Measurements from ENCODE around the gene PRDX5.

The PRDX5 gene

DNA sequence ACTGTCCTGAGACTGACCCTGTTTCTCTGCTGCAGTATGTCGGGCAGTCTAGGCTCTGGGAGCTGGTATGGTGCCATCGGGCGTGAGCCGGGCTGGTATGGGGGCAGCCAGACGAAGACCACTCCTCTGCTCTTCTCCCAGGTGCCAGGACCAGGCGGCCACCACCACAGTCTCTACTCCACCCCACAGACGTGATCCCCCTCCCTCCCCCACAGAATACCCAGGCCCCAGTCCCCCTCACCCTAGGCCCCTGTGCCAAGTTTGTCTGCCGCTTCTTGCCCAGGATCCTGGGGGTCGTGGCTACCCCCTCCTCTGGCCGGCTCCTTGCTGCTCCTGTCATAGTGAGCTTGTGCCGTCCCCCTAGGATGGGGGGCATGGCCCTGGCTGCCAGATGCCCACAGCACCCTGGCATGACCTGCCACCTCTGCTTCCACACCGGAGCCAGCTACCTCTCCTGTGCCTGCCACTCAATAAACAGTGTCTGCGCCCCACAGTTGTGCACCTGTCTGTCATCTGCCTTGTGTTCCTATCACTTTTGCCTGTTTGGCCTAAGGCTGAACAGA, 28.8 kb upstream of the PRDX5 start:
- CTCF ChIA-PET, result interaction anchor here (0.6 to 1.7 kb wide), 6 partner anchors 8 to 66 kb away, joined by 3 to 11 read pairs (median 6); no protein-coding TSS in a partner anchor

DNA sequence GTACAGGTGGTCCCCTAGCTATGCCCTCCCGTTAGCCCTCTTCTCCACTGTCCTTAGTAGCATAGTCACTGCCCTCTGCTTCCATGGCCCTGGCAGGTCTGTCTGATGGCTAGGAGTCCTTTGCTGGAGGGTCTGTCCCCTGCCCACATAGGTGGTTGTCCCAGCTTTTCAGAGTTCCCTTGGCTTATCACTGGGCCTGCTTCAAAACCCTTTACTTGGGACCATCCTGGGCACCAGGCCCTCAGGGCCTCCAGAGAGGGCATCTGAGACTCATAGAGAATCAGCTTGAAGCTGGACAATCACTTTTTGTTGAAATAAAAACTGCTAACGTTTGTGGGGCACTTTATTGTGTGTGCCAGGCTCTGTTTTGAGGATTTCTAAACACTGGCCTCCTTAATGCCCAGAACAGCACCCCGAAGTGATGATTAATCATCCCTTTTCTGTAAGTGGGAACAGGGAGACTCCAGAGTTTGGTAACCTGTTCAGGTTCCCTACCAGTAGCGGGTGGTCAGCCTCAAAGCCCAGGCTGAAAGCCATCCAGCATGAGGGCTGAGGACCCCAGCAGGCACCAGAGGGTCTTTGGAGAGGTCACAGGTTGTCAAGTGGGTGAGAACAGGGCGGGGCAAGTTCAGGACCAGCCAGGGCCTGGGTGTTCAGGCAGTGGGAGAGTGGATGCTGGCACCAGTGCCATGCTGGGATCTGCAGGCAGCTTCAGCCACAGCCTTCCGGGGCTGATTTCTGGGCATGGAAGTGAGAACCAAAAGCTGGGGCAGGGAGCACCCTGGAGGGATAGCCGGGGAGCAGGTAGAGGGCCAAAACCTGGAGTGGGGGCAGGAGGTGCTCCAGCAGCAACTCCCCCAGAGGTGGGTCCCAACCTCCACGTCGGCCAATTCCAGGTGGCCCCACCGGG, 27.3 kb upstream of the PRDX5 start:
- H3K36me3 ChIP-seq (ENCODE audit: control insufficient read depth in 2 of 2, insufficient read depth in 1 of 2, low read length in 2 of 2), result peaks cover 0 to 24% of the 10 kb centered on the region in 2 experiments; a peak in 1 of 3 replicates
- no peak overlapping the region for H3K4me3 ChIP-seq (ENCODE audit: low read depth, low read length)
- no peaks in the 10 kb centered on the region for H3K9me3 ChIP-seq (ENCODE audit: control insufficient read depth, insufficient read depth, low read depth, low read length)
- no peaks in the 10 kb centered on the region for H3K4me1 ChIP-seq (ENCODE audit: control insufficient read depth, insufficient read depth, low read length)
- ChIA-PET CTCF (interaction anchor here (1.1 to 1.7 kb wide), 4 partner anchors 11 to 64 kb away, joined by 3 to 11 read pairs (median 8); no protein-coding TSS in a partner anchor), POLR2A (interaction anchor here (0.6 kb wide), 1 partner anchor 669 kb away, joined by 4 read pairs; no protein-coding TSS in a partner anchor)
- TF ChIP-seq SP2 (tag by site-specific recombination; IDR thresholded peaks at IDR 0.05), result peak; percentile 19; the same call in 1 of the 2 replicates
- TF ChIP-seq ZNF23 (tag by site-specific recombination; IDR thresholded peaks at IDR 0.05; ENCODE audit: borderline replicate concordance), result no peak
- H3K27ac ChIP-seq (ENCODE audit: extremely low read depth, low read depth, low read length), result no peak overlapping the region

More for the DNA sequence above, 28.8 kb upstream of the PRDX5 start:
- Histone ChIP-seq H3K4me3 (ENCODE audit: low read depth, low read length) (no peak overlapping the region), H3K4me1 (ENCODE audit: control insufficient read depth, insufficient read depth, low read length) (no peaks in the 10 kb centered on the region; the same call in 1 of the 2 replicates), H3K9me3 (ENCODE audit: control insufficient read depth, insufficient read depth, low read depth, low read length) (no peaks in the 10 kb centered on the region), H3K36me3 (ENCODE audit: control insufficient read depth in 2 of 2, insufficient read depth in 1 of 2, low read length in 2 of 2) (peaks cover 0 to 24% of the 10 kb centered on the region in 2 experiments; a peak in 1 of 3 replicates), H3K27ac (ENCODE audit: extremely low read depth, low read depth, low read length) (no peak overlapping the region)
- TF ChIP-seq REPIN1 (tag by site-specific recombination; IDR thresholded peaks at IDR 0.05; ENCODE audit: low read depth), result no peak
- TF ChIP-seq, protein P1, sequence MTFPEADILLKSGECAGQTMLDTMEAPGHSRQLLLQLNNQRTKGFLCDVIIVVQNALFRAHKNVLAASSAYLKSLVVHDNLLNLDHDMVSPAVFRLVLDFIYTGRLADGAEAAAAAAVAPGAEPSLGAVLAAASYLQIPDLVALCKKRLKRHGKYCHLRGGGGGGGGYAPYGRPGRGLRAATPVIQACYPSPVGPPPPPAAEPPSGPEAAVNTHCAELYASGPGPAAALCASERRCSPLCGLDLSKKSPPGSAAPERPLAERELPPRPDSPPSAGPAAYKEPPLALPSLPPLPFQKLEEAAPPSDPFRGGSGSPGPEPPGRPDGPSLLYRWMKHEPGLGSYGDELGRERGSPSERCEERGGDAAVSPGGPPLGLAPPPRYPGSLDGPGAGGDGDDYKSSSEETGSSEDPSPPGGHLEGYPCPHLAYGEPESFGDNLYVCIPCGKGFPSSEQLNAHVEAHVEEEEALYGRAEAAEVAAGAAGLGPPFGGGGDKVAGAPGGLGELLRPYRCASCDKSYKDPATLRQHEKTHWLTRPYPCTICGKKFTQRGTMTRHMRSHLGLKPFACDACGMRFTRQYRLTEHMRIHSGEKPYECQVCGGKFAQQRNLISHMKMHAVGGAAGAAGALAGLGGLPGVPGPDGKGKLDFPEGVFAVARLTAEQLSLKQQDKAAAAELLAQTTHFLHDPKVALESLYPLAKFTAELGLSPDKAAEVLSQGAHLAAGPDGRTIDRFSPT (tag by site-specific recombination; IDR thresholded peaks at IDR 0.05), result peak; percentile 12; the same call in 1 of the 2 replicates
- POLR2A ChIA-PET, result interaction anchor here (0.6 to 1.0 kb wide), 3 partner anchors 14 to 85 kb away, joined by 3 read pairs; no protein-coding TSS in a partner anchor

DNA sequence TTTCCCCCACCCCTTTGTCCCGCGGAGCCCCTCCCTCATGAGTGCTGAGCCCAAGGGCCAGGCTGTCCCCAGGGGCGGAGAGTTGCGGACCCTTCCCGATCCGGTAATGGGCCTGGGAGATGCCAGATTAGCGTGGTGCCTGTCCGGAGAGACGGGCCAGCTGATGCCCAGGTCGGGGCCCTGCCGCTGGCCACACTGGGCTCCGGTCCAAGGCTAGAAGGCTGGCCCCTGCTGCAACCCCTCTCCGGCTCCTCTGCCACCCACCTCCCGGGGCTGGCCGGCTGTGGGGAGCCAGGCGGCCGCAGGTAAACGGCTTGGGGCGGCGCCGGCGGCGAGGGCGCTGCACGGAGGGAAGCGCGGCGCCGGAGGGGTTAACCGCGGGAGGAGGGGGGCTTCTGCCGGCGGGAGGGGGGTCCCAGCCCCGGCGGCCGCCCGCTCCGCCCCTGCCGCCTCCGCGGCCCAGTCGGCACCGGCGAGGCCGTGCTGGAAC, 26.6 kb upstream of the PRDX5 start, which contains the start of gene KCNK4:
Gene KCNK4, plus strand, starts transcription at position 41 of the 490 bp plus-strand sequence. CDS start 1,717 bp downstream, outside the sequence.
- peak within 1 kb of the TSS; percentile 25 for H3K4me3 ChIP-seq (ENCODE audit: low read depth, low read length)
- H3K4me1 ChIP-seq (ENCODE audit: control insufficient read depth, insufficient read depth, low read length), result no peaks in the 10 kb centered on the region
- ChIA-PET POLR2A (no interaction called here), CTCF (no interaction called here)
- no peak within 1 kb of the TSS; the same call in 1 of the 2 replicates for H3K27ac ChIP-seq (ENCODE audit: extremely low read depth, low read depth, low read length)
- peaks cover 0 to 24% of the 10 kb centered on the region in 2 experiments; a peak in 1 of 3 replicates for H3K36me3 ChIP-seq (ENCODE audit: control insufficient read depth in 2 of 2, insufficient read depth in 1 of 2, low read length in 2 of 2)
- H3K9me3 ChIP-seq (ENCODE audit: control insufficient read depth, insufficient read depth, low read depth, low read length), result no peaks in the 10 kb centered on the region
- TF ChIP-seq, protein P2, sequence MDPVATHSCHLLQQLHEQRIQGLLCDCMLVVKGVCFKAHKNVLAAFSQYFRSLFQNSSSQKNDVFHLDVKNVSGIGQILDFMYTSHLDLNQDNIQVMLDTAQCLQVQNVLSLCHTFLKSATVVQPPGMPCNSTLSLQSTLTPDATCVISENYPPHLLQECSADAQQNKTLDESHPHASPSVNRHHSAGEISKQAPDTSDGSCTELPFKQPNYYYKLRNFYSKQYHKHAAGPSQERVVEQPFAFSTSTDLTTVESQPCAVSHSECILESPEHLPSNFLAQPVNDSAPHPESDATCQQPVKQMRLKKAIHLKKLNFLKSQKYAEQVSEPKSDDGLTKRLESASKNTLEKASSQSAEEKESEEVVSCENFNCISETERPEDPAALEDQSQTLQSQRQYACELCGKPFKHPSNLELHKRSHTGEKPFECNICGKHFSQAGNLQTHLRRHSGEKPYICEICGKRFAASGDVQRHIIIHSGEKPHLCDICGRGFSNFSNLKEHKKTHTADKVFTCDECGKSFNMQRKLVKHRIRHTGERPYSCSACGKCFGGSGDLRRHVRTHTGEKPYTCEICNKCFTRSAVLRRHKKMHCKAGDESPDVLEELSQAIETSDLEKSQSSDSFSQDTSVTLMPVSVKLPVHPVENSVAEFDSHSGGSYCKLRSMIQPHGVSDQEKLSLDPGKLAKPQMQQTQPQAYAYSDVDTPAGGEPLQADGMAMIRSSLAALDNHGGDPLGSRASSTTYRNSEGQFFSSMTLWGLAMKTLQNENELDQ (tag by site-specific recombination; IDR thresholded peaks at IDR 0.05; ENCODE audit: low read depth), result no peak
- TF ChIP-seq ZNF23 (tag by site-specific recombination; IDR thresholded peaks at IDR 0.05; ENCODE audit: borderline replicate concordance), result no peak
- no peak for TF ChIP-seq ZNF324 (tag by site-specific recombination; IDR thresholded peaks at IDR 0.05)
- no peak for TF ChIP-seq KLF10 (tag by site-specific recombination; IDR thresholded peaks at IDR 0.05)
- no peak for TF ChIP-seq KLF9 (tag by site-specific recombination; IDR thresholded peaks at IDR 0.05; ENCODE audit: low read depth)
- TF ChIP-seq, protein P3, sequence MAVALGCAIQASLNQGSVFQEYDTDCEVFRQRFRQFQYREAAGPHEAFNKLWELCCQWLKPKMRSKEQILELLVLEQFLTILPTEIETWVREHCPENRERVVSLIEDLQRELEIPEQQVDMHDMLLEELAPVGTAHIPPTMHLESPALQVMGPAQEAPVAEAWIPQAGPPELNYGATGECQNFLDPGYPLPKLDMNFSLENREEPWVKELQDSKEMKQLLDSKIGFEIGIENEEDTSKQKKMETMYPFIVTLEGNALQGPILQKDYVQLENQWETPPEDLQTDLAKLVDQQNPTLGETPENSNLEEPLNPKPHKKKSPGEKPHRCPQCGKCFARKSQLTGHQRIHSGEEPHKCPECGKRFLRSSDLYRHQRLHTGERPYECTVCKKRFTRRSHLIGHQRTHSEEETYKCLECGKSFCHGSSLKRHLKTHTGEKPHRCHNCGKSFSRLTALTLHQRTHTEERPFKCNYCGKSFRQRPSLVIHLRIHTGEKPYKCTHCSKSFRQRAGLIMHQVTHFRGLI (tag by site-specific recombination; IDR thresholded peaks at IDR 0.05), result no peak
- TF ChIP-seq ZFHX2 (tag by site-specific recombination; conservative IDR thresholded peaks at IDR 0.05), result no peak
- no peak for TF ChIP-seq MYNN (tag by site-specific recombination; IDR thresholded peaks at IDR 0.05; ENCODE audit: borderline replicate concordance)

Data from HEK293 (cell line).